ENCODE measurements around the gene MLH3.

- TF ChIP-seq JUND (IDR thresholded peaks at IDR 0.05) (no peak), CTCF (IDR thresholded peaks at IDR 0.05; ENCODE audit: low read depth, low read length, missing input control) (no peak), RAD21 (IDR thresholded peaks at IDR 0.05) (no peak), REST (IDR thresholded peaks at IDR 0.05) (no peak), ZBTB33 (IDR thresholded peaks at IDR 0.05) (no peak), SP1 (IDR thresholded peaks at IDR 0.05) (no peak)
Measured at GRCh38 chr14:74984236-74985027, 66.8 kb downstream of the MLH3 start.

All from liver (tissue), 3 donors.